Loucy (cell line): Measurements from ENCODE around the gene RRM1.

Source experiments
- H2AFZ ChIP-seq: fragments of 200-600 bp; sonication (generic); 2 replicates; pipeline ENCODE4 v1.6.0; 2016; ENCODE audit warnings: antibody characterized with exemption, mild to moderate bottlenecking, low read length, moderate library complexity
- H3F3A ChIP-seq: fragments of 200-600 bp; 2 replicates; pipeline ENCODE4 v1.6.0; 2016; ENCODE audit warnings: antibody characterized with exemption, low read depth, mild to moderate bottlenecking
- H3K27me3 ChIP-seq: fragments of 200-600 bp; sonication (generic); 2 replicates; pipeline ENCODE4 v1.6.1; 2014; ENCODE audit warnings: low read length, mild to moderate bottlenecking; ENCODE audit not compliant: insufficient read depth, poor library complexity, severe bottlenecking
- H3K36me3 ChIP-seq: fragments of 200-600 bp; sonication (generic); 2 replicates; pipeline ENCODE4 v1.6.1; 2016; ENCODE audit warnings: low read length; ENCODE audit not compliant: insufficient read depth
- H3K4me1 ChIP-seq: fragments of 200-600 bp; sonication (generic); 2 replicates; pipeline ENCODE4 v1.5.1; 2014; ENCODE audit warnings: low read length, mild to moderate bottlenecking; ENCODE audit not compliant: insufficient read depth, poor library complexity, severe bottlenecking
- H3K4me2 ChIP-seq: fragments of 200-600 bp; sonication (generic); 2 replicates; pipeline ENCODE4 v1.6.0; 2014; ENCODE audit warnings: antibody characterized with exemption, low read length, low read depth, mild to moderate bottlenecking; ENCODE audit not compliant: poor library complexity, severe bottlenecking
- H3K4me3 ChIP-seq: fragments of 200-600 bp; sonication (generic); 2 replicates; pipeline ENCODE4 v1.5.1; 2014; ENCODE audit warnings: low read length, mild to moderate bottlenecking, mixed read lengths; ENCODE audit not compliant: poor library complexity, severe bottlenecking
- H3K79me2 ChIP-seq: fragments of 200-600 bp; sonication (generic); 2 replicates; pipeline ENCODE4 v1.6.1; 2014; ENCODE audit warnings: low read length; ENCODE audit not compliant: insufficient read depth
- H3K9ac ChIP-seq: fragments of 200-600 bp; sonication (generic); 2 replicates; pipeline ENCODE4 v1.6.0; 2014; ENCODE audit warnings: mild to moderate bottlenecking, low read depth, low read length, moderate library complexity; ENCODE audit not compliant: poor library complexity, severe bottlenecking
- H3K9me2 ChIP-seq: fragments of 200-600 bp; sonication (generic); replicated peaks from 2 replicates; pipeline ENCODE4 v1.6.1; 2016; ENCODE audit warnings: low read depth, low read length, mixed read lengths
- H3K9me3 ChIP-seq: fragments of 200-600 bp; sonication (generic); 2 replicates; pipeline ENCODE4 v1.6.1; 2014; ENCODE audit warnings: mild to moderate bottlenecking, antibody characterized with exemption, low read length, low read depth; ENCODE audit not compliant: insufficient read depth
- H4K20me1 ChIP-seq: fragments of 200-600 bp; sonication (generic); 2 replicates; pipeline ENCODE4 v1.6.0; 2014; ENCODE audit warnings: antibody characterized with exemption, low read length, mild to moderate bottlenecking; ENCODE audit not compliant: insufficient read depth, poor library complexity, severe bottlenecking
- EZH2phosphoT487 ChIP-seq: fragments of 200-600 bp; IDR thresholded peaks from 2 replicates; pipeline ENCODE4 v1.6.1; 2018; ENCODE audit warnings: antibody characterized with exemption, mild to moderate bottlenecking, moderate library complexity, borderline replicate concordance
- TF ChIP-seq, protein P1 (sequence below): fragments of 200-600 bp; sonication (generic); conservative IDR thresholded peaks from 2 replicates; pipeline ENCODE4 v1.5.1; 2014; ENCODE audit warnings: mild to moderate bottlenecking, antibody characterized with exemption, low read length

Gene RRM1

DNA sequence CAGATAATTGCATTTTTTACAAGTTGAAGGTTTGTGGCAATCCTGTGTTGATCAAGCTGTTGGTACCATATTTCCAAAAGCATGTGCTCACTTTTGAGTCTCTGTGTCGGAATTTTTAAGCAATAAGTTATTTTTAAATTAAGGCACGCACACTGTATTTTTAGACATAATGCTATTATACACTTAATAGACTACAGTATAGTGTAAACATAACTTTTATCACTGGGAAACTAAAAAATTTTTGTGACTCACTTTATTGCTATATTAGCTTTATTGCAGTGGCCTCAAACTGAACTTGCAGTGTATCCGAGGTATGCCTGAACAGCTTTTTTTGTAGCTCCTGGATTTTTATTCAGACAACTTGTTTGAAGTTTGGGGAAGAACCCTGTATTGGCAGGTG lies 31.3 kb upstream of the RRM1 start:
- TF ChIP-seq EZH2phosphoT487 = no peak
- TF ChIP-seq, protein P1, sequence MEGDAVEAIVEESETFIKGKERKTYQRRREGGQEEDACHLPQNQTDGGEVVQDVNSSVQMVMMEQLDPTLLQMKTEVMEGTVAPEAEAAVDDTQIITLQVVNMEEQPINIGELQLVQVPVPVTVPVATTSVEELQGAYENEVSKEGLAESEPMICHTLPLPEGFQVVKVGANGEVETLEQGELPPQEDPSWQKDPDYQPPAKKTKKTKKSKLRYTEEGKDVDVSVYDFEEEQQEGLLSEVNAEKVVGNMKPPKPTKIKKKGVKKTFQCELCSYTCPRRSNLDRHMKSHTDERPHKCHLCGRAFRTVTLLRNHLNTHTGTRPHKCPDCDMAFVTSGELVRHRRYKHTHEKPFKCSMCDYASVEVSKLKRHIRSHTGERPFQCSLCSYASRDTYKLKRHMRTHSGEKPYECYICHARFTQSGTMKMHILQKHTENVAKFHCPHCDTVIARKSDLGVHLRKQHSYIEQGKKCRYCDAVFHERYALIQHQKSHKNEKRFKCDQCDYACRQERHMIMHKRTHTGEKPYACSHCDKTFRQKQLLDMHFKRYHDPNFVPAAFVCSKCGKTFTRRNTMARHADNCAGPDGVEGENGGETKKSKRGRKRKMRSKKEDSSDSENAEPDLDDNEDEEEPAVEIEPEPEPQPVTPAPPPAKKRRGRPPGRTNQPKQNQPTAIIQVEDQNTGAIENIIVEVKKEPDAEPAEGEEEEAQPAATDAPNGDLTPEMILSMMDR = no peak
- peaks cover 2% of the 10 kb centered on the region for H4K20me1 ChIP-seq
- H3K9me2 ChIP-seq = no peaks in the 10 kb centered on the region
- no peaks in the 10 kb centered on the region for H3K9me3 ChIP-seq
- H3K79me2 ChIP-seq = no peaks in the 10 kb centered on the region
- H3K27me3 ChIP-seq = no peaks in the 10 kb centered on the region
- H3K4me3 ChIP-seq = no peak overlapping the region
- H3K4me1 ChIP-seq = peaks cover 13% of the 10 kb centered on the region
- no peak overlapping the region for H2AFZ ChIP-seq
- no peak overlapping the region for H3K9ac ChIP-seq
- H3K36me3 ChIP-seq = peaks cover 42% of the 10 kb centered on the region; the same call in 1 of the 2 replicates
- H3K4me2 ChIP-seq = no peak overlapping the region
- H3F3A ChIP-seq = 0 out of 2 replicates have a peak, but pooled peaks cover 1% of the 10 kb centered on the region

DNA sequence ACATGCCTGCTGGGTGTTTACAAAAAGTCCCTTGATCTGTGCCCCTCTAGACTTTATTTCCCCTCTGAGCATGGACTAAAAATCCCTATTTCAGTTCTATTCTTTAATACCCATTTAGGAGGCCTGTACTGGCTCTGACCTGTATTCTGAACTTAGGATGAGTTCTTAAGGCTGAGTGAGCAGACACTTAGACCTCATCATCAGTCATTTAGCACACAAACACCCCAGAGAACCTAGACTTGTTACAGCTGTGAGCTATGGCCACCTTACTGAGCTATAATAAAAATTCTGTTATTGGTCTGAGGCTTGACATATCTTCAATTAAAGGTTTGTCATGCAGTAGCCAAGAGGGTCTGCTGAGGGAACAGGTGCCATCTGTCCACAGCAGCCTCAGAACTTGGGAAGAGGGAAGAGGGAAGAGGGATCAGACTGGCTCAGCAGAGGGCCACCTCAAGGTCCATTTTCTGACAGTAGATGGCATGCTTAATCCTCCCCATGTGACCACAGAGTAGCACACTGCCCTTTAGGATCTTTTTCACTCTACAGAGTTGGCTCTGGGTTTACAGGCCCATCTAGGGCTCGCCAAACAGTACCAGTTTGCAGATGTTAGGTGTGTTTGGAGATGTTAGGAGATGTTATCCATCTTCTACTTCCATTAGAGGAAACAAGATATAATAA lies 30.2 kb upstream of the RRM1 start:
- H3K36me3 ChIP-seq = peaks cover 32% of the 10 kb centered on the region; the same call in 1 of the 2 replicates
- no peaks in the 10 kb centered on the region for H3K27me3 ChIP-seq
- H3K9ac ChIP-seq = no peak overlapping the region
- no peak overlapping the region for H3K4me2 ChIP-seq
- TF ChIP-seq EZH2phosphoT487 = no peak
- TF ChIP-seq, protein P1 = no peak
- H3K79me2 ChIP-seq = no peaks in the 10 kb centered on the region
- no peaks in the 10 kb centered on the region for H3K9me3 ChIP-seq
- H3K4me1 ChIP-seq = peaks cover 18% of the 10 kb centered on the region
- H3K4me3 ChIP-seq = no peak overlapping the region
- no peak overlapping the region for H2AFZ ChIP-seq
- H3K9me2 ChIP-seq = no peaks in the 10 kb centered on the region
- no peaks in the 10 kb centered on the region for H4K20me1 ChIP-seq
- H3F3A ChIP-seq = no peaks in the 10 kb centered on the region

DNA sequence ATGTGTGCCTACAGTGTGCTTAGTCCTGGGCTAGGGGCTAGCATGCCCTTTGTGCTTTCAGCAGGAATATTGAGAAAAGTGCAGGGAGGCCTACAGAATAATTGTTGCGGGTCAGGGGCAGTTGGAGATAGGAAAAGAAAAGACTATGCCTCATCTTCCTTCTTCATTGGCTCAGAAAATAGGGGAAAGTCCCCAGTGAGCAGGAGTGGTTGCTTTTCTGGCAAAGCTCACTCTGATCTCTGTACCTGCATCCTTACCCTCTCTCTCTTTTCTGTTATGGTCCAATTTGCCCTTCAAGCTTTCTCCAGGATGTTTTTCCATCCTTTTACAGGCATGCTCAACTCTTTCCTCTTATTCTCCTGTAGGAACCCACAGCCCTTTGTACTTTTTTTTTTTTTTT lies 29.5 kb upstream of the RRM1 start:
- H3K4me1 ChIP-seq = peaks cover 24% of the 10 kb centered on the region
- H3K4me3 ChIP-seq = no peak overlapping the region
- H3K9me2 ChIP-seq = no peaks in the 10 kb centered on the region
- TF ChIP-seq, protein P1 = no peak
- no peak for TF ChIP-seq EZH2phosphoT487
- H3K9me3 ChIP-seq = no peaks in the 10 kb centered on the region
- no peaks in the 10 kb centered on the region for H3K79me2 ChIP-seq
- no peak overlapping the region for H3K9ac ChIP-seq
- peaks cover 27% of the 10 kb centered on the region; the same call in 1 of the 2 replicates for H3K36me3 ChIP-seq
- no peak overlapping the region for H3K4me2 ChIP-seq
- H3F3A ChIP-seq = no peaks in the 10 kb centered on the region
- H2AFZ ChIP-seq = no peak overlapping the region
- H3K27me3 ChIP-seq = no peaks in the 10 kb centered on the region
- H4K20me1 ChIP-seq = no peaks in the 10 kb centered on the region
